MV-4-11 (cell line): Measurements from ENCODE around the gene ERC2.

ENCODE experiments used
- DNase-seq: peaks from one replicate; lab custom pipeline; 2025; lab: John Stamatoyannopoulos, UW

The ERC2 gene

DNA sequence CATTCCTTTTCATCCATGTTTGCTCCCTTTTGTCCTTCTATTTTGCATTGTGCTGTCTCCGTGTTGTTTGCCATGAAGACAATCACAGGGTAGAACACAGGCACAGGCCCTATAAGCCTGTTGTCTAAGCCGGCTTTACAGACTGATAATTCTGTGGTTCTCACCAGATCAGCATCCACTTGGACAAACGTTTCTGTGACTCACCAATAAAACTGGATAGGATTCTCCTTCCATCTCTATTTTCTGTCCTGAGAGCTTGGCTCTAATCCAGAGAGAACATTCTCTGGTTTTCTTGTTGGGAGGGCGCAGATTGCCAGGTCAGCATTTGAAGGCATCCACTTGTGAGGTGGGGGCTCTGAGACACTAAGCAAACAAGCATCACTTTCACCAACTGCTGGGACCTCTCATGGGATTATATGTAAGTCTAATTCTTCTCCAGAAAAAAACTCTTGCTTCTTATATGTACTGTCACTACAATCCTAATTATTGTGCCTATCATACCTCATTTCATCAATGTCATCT lies 101.6 kb downstream of the ERC2 start:
- DNase-seq, result no peak

DNA sequence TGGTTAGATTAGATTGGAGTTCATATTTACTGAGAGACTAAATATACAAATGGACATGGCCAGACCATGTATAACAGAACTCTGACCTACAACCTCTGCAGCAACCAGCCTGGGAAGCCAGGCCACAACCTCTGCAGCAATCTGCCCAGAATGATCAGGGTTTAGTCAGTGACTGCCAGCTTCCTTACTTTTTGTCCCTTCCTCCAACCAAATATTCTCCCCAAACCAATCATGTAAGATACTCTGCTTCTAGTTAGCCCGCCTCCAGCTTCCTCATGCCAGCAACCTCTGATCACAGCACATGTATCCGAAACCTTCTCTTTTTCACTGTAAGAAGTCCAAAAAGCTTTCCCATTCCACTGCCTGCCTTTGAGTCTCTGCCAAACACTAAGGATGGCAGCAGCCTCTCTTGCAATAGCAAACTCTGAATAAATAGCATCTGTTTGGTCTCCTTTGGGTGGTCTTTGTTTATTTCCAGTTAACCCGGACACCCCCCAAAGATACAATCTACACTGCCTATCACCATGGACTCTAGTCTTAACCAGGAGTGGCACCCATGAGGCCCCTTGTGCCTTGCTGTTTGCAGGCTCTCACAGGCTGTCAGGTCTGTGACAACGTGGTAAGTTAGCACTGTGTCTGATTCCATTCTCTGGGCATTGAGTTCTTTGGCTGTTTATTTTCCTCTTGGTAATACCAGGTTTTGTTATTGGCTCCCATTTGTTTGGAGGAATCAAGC lies 102.2 kb downstream of the ERC2 start:
- DNase-seq, result no peak

DNA sequence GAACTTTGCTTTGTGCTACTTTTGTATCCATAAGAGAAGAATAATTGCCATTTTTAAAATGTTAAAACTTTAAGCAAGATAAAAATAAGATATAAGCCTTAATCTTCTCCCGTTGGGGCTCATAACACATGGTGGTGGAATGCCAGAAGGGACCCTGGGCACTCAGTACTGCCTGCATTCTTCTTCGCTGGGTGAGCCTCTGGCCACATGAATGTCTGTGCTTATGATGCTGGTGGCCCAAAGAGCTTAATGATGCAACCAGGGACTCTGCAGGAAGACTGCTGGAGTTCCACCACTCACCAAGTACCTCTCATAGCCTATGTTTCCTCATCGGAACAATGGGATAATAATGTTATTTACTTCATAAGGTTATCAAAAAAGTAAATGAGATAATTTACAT lies 103.6 kb downstream of the ERC2 start:
- DNase-seq, result no peak

DNA sequence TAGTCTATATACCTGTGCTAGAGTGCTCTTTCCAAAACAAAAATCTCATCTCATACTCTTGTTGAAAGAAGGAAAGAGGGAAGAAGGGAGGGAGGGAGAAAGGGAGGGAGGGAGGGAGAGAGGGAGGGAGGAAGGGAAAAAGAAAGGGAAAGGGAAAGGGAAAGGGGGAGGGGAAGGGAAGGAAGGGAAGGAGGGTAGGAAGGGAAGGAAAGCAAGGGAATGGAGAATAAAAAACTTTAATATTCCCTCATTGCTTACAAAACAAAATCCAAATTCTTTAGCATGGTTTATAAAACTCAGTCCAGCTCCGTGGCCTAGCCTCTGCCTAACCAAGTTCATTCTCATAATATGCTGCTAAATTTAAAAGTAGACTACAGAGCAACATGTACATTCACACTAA lies 104.5 kb downstream of the ERC2 start:
- no peak for DNase-seq

DNA sequence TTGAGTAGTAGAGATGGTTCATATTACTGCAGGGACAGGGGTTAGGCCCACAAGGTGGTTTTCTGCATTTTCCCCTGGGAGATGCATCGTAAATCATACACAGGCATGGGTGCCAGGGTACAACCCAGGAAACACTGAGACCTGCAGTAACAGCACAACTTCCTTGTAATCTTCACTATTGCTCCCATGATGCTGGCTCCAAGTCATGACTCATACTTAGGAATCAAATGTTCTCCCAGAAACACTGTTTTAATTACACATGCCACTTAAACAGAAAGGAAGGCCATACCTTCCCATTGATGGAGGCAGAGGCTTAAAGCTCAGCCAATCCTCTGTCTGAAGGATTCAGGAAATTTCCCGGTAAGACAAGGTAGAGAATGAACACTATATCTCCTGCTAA lies 106.5 kb downstream of the ERC2 start:
- DNase-seq, result no peak

DNA sequence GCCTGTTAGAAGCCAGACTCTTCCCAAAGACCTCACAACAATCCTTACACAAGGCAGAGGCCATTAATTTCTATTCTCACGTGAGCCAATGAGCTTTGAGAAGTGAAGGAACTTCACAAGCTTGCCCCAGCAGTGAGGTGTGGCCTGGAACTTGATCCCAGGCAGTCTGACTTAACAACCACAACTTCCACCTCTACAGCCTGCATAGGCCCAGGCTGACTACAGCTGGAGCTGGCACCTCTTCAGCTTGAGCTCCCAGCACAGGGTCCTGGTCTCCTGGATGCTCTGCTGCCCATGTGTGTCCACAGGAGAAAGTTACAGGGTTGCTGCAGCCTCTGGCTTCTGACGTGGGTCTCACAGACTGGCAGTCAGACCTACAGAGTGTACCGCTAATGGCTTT lies 111.0 kb downstream of the ERC2 start:
- DNase-seq, result no peak

DNA sequence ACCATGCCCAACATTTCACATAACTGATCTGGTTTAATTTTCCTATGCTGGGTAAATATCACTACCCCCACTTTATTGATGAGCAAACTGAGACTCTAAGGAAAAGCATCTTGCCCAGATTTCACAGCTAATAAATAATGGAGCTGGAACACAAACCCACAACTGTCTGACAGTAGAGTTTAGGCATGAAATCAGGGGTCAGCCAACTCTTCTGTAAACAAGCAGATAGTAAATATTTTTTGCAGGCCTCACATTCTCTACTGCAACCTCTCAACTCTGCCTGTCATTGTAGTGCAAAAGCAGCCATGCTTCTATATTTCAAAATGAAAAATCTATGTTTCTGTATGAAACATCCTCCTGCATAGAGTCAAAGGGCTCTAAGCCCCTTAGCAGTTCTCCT lies 111.5 kb downstream of the ERC2 start:
- no peak for DNase-seq

DNA sequence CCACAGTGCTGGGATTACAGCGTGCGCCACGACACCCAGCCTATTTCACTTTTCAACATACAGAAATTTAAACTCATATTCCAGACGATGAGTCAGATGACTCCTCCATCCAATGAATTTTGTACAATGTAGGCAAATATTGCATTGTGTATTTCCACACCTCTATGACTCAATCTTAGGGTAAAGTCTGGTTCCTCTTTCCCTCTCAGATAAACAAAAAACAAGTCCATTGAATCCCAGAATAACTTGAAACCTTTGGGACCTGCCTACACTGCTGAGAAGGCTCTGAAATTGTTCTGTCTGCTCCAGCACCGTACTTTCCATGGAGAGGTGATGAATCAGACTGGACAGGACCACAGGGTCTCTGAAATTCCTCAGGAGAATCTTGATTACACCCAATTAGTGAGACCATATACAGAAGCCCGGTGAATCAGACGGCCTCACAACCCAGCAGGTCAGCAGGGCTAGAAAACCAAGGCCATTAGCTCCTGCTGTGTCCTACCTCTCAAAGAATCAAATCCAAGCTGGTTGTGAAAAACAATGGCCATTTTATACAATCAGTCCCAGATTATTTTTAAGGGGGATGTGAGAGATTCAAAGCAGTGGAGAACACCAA lies 112.6 kb downstream of the ERC2 start:
- DNase-seq, result peak; percentile 78

DNA sequence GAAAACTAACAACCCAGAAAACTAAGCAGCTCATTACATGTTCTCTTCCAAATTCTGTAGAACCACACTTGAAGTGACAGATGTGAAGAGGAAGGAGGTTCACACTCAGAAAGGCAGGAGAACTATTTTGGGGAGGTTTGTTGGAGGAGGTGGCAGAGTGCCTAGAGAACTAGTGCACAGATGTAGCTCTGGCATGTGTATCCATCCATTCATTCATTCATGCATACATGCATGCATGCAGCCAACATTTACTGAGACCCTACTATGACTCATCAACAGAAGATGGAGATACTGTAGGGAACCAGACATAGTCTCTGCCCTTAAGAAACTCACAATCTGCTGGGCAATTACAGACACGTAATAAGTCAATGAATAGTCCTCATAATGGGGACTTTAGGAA lies 116.7 kb downstream of the ERC2 start:
- DNase-seq, result no peak

DNA sequence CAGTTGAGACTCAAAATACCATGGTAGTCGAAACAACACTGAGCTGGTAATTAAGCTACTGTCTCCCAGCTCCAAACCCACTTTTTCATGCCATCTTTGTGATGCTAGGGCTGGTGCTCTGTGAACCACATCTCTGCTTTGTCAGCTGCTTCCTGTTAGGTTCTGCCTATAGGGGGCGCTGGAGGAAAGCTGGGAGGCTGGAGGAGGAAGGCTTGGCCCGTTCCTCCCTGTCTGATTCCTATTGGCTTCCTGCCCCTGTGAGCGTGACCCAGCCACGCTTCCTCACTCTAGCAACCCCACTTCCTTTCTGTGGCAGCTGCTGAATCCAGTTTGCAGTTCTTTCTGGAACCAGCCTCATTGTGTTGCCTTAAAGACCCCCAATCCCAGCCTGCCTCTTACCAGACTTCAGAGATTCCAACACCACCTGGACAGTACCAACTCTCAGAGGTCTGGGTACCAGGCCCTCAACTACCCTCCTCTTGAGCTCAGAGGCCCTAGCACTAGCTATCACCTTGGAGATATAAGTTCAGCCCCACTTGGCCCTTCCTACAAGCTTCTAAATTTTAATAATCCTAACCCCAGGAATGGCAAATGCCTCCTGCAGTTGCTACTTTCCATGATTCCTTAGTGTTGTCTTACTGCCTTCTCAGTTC lies 120.9 kb downstream of the ERC2 start:
- peak; percentile 68 for DNase-seq

DNA sequence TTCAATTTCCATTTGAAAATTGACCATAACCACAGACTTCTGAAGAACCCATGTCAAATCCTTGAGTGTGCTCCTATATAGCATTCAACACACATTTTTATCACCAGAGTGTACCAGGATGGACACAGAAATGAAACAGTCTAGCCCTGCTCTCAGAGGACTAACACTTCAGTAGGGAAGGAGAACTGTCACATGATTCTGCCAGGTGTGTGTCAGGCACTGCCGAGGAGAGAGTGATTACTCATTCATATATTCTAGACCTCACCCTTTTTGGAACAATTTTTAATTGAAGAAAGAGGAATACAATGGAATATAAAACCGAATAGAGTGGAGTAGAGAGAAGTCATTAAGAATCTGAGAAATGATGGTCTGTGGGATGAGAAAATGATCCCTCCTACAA lies 125.8 kb downstream of the ERC2 start:
- no peak for DNase-seq

DNA sequence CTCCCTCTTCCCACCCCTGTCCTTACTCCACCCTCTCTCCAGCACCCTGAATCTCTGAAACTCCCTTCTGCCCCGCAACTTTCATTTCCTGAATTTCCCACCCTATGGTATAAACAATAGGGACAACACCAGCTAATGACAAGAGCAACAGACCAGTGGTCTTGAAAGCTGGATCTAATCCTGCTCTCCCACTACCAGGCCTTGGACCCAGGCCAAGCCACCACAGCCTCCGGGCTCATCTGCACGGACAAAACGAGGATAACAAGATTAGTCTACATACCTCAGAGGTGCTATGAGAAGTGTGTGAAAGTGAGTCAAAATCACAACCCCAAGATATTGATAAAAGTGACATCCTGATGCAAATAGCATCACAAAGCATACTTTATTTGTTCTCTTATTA lies 128.6 kb downstream of the ERC2 start:
- DNase-seq, result no peak

DNA sequence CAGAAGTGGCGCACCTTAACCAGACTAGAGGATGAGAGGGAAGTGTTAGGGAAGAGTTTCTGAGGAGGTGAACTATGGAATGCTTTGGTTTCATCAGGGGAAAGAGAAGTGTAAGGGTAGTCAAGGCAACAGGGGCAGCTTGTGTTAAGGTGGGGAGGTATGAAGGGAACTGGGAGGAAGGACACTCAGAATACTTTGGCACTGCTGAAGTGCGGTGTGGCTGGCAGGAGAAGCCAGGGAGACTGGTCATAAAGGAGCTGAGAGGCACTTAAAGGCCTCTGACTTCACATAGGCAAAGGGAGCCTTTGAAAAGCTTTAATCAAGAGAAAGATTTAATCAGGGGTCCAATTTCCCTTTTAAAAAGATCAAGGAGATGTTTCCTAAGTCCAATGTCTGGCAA lies 129.0 kb downstream of the ERC2 start:
- no peak for DNase-seq

DNA sequence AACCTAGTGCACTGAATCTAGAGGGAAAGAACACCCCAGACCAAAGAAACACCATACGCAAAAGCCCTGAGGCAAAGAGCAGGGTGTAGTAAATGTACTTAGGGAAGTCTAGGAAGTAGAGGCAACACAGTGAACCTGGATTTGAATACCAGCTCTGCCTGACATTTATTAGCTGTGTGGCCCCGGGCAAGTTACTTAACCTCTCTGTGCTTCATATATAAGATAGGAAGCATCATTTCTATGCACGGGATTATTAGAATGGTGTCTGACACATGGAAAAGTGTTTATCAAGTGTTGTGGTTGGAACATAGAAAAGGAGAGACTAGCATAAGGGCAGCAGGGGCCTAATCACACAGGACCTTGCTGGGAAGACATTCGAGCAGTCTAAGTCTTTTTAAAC lies 132.2 kb downstream of the ERC2 start:
- DNase-seq, result no peak

DNA sequence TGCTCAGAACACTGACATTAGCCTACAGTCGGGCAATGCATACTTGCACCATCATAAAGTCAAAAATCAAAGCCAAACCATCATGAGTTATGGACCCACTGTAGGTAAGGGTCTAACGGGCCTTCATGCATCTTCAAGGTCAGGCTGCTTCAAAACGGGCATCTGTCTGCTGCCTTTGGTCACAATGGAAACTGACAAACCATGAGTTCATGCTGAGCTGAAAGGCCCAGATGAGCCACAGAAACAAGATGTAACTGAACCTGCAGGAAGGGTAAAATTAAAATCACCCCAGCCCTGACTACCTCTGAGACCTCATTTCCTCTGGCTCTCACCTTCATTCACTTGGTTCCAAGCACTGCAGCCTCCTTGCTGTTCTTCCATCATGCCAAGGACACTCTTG lies 143.8 kb downstream of the ERC2 start:
- DNase-seq, result no peak

DNA sequence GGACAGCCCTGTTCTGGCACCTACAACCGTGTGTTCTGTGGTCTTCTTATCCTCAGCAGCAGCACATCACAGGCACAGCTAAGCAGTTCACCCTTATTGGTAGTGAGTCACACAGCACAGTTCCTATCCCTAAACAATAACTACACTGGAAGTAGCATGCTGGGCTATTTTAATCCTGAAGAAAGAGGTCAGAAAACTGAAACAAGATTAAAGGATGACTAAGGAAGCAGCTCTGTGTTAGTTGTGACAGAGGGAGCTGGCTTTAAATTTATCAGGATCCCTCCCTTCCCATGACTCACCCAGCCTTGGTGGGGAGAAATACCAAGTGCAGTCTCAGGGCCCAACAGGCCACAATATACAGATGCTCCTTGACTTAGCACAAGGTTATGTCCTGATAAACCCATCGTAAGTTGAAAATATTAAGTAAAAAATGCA lies 144.3 kb downstream of the ERC2 start:
- peak; percentile 89 for DNase-seq

DNA sequence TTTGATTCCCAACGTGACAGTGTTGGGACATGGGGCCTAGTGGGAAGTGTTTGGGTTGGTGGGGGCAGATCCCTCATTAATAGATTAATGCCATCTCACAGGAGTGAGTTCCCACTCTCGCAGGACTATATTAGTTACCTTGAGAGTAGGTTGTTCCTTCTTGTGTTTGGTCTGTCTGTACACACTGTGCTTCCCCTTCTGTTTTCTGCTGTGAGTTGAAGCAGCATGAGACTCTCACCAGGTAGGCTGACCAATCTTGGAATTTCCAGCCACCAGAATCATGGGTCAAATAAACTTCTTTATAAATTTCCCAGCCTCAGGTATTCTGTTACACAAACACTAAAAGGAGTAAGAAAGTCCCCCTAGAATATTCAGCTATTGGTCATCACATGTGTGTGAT lies 145.4 kb downstream of the ERC2 start:
- DNase-seq, result no peak

DNA sequence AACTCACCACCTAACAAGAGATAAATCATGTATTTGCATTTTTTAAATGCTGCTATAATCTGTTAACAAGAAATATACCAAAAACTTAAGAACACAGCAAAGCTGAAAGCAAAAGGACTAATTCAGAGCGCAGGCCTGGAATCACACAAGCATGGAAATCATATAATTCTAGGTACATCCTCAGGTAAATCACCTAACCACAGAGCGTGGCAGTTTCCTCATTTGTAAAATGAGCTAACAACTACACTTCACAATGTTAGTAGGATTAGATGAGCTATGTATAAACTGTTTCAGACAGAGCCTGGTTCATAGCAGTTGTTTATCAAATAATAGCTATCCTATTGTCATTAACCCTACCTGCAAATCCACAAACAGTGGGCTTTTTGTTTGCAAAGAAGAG lies 146.4 kb downstream of the ERC2 start:
- DNase-seq, result no peak

DNA sequence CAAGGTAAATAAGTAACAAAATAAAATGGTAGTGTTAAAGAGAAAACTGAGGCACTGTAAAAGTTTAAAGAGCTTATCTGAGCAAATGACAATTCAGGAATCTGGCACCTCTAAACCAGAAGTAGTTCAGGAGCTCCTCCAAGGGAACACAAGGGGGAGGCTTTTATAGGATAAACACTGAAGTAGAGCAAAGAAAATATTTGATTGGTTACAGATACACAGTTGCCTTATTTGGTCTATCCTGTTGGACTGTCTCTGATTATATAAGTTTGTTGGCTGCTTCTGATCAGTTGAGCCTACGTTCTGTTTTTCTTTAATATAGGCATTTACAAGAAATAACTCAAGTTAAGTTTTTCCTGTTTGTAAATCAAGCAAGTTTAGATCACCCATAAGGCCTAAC lies 146.9 kb downstream of the ERC2 start:
- DNase-seq, result no peak

DNA sequence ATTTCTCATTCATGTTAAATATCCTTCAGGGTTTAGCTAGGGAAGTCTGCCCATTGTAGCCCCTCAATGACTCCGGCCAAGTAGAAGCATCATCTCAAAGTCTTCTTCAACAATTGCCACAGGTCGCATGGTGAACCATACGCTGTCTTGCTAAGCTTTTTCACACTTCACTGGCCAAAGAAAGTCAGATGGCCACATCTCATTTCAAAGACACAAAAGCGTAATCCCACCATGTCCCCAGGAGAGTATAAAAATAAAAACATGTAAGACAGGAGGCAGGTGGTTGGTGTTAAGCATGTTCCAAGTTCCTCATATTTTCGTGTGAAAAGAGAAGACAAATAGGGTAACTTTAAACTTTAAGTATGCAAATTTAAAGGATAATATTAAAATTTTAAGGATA lies 147.4 kb downstream of the ERC2 start:
- DNase-seq, result no peak

DNA sequence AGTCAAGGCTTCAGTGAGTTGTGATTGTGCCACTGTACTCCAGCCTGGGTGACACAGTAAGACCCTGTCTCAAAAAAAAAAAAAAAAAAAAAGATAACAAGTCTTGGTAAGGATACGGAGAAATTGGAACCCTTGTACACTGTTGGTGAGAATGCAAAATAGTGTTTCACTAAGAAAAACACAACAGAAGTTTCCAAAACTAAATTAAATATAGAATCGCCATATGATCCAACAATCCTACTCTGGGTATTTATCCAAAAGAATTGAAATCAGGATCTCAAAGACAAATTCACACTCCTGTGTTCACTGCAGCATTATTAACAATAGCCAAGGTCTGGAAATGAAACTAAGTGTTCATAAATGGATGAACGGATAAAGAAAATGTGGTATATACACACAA lies 149.4 kb downstream of the ERC2 start:
- no peak for DNase-seq

DNA sequence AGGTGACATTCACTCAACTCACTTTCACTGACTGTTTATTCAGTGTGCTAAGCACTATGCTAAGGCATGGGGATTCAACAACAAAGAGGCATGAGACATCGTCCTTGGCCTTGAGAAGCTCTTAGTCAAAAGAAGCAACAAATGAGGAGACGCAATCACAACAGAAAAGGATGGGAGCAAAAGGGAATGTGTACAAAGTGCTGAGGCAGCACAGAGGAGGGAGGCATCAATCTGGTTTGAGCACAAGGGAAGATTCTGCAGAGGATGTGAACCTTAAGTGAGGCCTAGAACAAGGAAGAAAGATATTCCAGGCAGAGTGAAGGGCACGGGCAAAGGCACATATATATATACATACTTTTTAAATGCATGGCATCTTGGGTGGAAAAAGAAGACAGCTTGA lies 151.3 kb downstream of the ERC2 start:
- DNase-seq, result no peak

DNA sequence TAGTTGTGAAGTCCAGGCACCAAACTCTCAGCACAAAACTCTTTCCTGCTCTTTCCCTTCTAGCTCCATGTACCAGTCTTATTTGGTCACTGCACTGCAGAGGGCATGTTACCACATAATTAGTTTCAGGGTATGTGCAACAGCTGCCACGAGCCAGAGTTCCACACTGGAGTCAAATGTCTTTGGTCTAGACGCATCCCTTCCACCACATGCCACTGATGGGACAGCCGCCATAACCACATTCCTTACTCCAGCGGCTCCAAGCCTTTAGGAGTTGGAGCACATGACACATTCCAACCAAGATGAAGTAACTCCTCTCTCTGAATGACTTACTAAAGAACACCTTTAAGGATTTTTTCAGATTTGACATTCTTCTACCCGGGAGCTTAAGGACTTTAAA lies 153.4 kb downstream of the ERC2 start:
- DNase-seq, result no peak
